DMS 273 treated with DMSO at 0.1 percent for 48 hours (cell line): ENCODE data around the gene ZFYVE19.

Experiments used
- DNase-seq: peaks from one replicate; lab custom pipeline; 2025; lab: John Stamatoyannopoulos, UW

Gene ZFYVE19

DNA sequence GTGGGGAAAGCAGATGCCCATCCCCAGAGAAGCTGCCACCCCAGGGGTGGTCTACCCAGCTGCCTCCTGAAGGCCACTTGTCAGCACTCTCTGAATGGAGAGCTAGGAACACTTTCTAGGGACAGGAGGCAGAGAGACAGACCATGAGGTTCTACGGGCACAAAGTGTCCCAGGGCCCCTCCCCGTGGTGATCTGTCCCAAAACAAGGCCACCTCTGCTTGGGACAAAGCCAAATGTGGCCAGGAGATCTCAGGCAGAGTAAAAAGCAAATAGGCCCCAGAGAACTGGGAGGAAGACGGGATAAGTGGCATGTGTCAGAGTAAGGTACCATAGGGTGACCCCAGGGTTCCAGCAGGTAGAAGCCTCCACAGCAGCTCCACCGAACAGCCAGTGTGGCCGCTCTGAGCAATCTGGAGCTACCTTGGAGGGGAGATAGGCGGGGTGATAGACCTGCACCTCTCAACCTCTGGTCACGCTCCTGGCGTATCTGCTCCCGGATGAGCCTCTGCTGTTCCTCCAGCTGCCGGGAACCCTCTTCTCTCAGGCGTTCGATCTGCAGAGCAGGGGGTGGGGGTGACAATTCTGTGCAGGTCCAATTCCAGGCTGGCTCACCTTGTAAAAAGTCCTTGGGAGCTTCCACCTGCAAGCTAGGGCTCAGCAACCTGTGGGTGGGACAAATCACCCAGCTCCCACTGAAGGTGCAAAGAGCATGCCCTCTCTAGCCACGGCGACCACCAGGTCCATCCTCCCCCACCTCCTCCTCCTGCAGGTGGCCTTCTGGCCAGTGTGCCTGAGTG is 31.0 kb upstream of the ZFYVE19 start:
- no peak for DNase-seq

- DNase-seq, result no peak
Observed at GRCh38 chr15:40776537-40777141, 30.2 kb upstream of the ZFYVE19 start.

DNA sequence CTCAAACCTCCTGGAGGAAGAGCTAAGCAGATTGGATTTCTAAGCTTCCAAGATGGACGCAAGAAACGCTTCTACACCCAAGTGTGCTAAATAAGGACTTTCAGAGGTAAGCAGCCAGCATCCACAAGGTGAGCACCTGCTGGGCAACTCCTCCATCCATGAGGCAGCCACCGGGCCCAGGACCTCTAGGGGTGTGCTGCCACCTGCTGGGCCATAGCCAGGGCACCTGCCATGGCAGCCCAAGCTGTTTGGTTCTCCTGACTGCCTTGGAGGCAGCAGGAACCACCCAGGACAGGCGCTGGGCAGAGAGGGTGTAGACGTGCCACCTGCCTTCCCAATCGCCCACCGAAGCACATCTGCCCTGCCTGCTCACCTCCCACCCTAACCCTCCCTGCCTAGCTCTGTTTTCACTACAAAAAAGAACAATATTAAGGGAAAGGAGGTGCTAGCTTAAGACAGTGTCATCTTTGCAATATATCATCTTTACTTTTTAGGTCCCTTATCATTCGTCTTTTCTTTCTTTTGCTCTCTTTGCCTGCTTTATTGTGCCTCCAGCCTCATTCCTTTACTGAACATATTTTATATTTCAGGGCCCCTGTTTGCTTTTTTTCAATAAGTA is 24.2 kb upstream of the ZFYVE19 start:
- DNase-seq, result no peak

- DNase-seq, result no peak
Observed at GRCh38 chr15:40785164-40785563, 21.7 kb upstream of the ZFYVE19 start.

DNA sequence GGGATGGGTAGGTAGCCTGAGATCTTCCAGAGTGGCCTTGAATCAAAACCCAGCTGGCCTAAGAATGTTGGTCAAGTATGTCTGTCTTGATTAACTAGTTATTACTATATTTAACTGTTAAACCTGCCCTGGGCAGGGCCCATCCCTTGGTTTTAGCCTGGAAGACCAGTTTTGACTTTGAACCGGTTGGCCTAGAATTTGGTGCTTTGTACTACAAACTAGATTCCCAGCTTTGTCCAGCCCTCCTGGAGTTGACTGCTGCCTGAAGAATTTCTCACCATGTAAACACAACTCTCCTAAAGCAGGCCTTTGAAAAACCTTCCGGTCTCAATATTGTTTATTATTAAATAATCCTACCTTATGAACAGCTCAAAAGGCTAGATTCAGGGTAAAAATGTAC is 21.1 kb upstream of the ZFYVE19 start:
- DNase-seq, result no peak

DNA sequence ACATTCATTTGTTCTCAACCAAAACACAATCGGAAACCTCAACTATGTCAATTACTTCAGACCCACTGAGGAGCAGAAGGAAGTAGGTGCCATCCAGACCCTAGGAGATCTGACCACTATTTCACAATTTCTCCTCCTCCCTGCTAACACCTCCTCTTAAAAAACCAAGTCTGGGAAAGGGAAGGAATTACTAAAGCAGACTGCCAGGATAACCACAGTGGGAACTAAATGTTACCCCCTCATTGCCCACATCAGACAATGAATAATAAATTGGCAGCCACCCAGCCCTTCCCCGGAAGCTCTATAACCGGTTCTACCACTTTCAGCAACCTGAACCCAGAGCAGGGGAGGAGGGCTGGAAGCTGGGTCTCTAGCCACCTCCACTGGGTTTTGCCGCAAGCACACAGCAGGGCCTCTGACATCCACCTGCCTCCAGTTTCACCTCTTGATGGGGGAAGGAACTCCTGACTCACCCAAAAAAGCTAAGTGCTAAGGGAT is 19.5 kb upstream of the ZFYVE19 start:
- DNase-seq, result no peak

DNA sequence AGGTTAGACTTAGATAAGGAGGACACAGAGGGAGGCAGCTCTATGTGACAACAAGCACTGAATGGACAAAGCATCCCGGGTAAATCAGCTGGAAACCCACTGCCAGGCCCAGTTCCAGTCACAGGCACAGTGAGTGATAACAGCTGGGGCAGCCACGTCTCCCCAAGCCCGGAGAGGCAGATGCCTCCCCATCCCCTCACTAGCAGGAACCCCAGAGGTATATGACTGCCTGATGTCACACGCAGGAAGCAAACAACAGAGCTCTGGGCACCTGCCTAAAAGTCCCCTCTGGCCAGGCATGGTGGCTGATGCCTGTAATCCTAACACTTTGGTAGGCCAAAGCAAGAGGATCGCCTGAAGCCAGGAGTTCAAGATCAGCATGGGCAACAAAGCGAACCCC is 18.9 kb upstream of the ZFYVE19 start:
- DNase-seq, result no peak

DNA sequence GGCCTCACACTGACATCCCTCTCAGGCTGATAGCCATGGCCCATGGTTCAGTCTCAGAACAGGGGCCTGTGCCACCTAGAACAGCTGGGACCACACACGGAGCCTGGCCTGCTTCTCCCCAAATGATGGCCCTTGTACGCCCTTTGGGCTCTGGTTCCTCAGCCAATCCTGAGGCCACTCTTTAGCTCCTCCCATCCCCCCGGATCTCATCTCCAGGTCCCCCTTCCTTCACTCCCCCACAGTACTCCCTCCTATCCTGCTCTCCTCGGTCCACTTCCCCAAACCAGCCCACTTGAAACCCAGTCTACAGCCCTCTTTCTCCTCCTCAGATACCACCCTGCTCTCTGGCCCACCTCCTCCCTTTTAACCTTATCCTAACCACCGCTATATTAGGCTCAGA is 17.8 kb upstream of the ZFYVE19 start:
- no peak for DNase-seq

DNA sequence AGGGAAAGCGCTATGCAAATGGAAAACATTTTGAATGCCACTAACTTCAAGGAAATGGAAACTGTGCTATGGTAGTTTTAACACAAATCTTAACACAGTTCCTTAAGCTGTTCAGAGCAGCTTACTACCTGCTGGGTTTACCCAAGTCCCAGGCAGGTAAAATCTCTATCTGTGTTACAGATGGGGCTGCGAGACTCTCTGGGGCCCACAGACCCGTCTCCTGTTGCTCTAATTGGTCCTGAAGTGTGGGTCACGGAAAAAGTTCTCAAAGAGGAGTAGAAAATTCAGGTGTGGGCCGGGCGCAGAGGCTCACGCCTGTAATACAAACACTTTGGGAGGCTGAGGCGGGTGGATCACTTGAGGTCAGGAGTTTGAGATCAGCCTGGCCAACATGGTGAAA is 16.9 kb upstream of the ZFYVE19 start:
- no peak for DNase-seq

DNA sequence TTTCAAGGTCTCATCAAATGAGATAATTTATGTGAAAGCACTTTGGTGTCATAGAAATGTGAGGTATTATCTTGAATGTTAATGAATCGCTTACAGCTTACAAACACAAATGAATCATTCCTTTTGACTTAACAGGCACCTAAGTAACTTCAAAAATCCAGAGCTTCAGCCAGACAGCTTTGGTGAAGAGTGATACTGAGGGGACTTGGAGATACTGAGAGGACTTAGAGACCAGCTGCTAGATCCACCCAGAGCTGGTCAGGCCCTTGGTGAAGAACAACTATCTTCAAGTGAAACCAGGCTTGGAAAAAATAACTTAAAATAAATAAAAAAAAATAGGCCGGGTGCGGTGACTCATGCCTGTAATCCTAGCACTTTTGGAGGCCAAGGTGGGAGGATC is 16.2 kb upstream of the ZFYVE19 start:
- no peak for DNase-seq

DNA sequence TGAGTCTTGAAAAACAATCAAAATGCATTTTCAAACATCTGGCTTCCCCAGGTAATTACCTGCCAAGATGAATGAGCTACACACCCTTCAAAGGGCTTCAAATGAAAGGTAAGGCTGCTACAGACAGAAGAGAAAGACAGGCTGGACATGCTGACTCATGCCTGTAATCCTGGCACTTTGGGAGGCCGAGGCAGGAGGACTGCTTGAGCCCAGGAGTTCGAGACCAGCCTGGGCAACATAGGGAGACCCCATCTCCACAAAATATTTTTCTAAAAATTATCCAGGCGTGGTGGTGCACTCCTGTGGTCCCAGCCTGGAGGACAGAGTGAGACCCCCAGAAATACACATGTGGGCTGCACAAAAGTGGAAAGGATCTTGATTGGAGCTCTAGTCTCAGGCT is 14.5 kb upstream of the ZFYVE19 start:
- no peak for DNase-seq

- DNase-seq, result no peak
Observed at GRCh38 chr15:40793216-40793989, 13.5 kb upstream of the ZFYVE19 start.

GRCh38 chr15:40796041-40796440 is 10.8 kb upstream of the ZFYVE19 start:
- no peak for DNase-seq

GRCh38 chr15:40796512-40796911 is 10.4 kb upstream of the ZFYVE19 start:
- DNase-seq, result no peak

DNA sequence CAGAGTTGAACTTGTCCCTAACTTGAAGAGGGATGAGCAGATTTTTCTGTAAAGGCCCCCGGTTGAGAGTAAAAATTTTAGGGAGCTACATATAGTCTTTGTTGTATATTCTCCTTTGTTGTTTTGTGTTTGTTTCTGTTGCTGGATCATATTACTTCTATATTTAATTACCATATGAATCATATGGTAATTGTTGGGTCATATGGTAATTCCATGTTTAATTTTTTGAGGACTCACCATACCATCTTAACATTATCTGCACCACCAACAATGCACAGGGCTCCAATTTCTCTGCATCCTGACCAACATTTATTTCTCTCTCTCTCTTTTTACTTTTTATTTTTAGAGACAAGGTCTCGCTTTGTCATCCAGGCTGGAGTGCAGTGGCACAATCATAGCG is 7.4 kb upstream of the ZFYVE19 start:
- DNase-seq, result no peak

GRCh38 chr15:40803076-40803475 is 3.8 kb upstream of the ZFYVE19 start:
- no peak for DNase-seq

DNA sequence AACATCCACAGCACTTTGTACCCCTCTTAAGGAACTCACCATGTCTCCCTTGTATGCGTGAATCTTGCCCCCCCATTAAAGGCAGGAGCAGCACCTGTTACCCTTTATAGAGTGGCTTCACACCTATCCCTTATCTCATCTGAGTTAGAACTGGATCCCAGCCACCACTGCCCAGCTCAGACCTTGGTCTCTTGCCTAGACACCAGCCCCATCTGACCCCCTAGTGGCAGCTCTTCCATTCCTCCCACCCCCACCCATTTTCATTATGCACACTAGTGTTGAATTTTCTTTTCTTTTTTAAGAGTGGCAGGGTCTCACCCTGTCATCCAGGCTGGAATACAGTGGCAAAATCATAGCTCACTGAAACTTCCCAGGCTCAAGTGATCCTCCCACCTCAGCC is 3.2 kb upstream of the ZFYVE19 start:
- DNase-seq, result no peak

DNA sequence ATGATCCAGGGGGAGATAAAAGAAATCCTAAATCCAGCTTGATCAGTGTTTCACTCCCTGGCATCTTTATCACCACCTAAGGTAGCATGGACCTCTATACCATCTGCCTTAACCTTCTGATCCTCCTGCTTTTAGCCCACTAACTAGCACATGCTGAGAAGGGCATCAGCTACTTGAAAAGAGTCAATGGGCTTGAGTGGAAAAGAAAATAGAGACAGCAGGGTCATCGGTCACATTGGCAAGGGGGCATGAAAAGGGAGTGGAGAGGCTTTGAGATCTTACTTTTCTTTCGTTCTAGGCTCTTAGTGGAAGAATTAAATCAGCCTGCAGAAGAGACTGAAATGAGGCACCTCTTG is 239 bp upstream of the ZFYVE19 start:
- DNase-seq, result no peak

GRCh38 chr15:40807888-40808461 is 1.1 kb downstream of the ZFYVE19 start:
- DNase-seq, result no peak

- no peak for DNase-seq
Observed at GRCh38 chr15:40808861-40809450, 2.1 kb downstream of the ZFYVE19 start.

DNA sequence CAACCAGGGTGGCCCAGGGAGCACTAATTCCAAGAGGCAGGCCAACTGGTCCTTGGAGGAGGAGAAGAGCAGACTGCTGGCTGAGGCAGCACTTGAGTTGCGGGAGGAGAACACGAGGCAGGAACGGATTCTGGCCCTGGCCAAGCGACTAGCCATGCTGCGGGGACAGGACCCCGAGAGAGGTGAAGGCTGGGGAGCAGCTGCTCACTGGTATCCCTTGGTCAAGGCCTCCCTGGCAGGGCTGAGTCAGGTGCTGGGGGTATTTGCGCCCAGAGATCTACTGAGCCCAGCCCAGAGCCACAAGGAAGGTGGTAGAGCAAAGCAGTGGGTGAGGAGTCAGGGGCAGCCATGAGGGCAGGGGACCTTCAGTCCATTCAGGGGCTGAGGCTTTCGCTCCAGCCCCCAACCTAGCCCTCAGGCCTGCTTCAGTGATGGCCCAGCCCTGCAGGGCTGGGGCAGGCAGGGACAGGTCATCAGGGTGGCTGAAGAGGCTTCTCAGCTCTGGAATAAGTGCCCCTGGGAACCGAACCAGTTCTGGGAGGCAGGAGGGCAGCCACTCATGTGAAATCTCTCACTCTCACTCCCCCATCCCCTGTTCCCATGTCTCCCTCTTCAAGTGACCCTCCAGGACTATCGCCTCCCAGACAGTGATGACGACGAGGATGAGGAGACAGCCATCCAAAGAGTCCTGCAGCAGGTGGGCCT is 6.0 kb downstream of the ZFYVE19 start:
- DNase-seq, result no peak
